IMR-90 (cell line): Measurements from ENCODE around the gene NT5E. TPM values are rescaled to one million over a fixed set of nuclear protein-coding genes. Genes with fewer than 3 reads are reported as not detected.

Experiments
- ATAC-seq: fragments of 200-7000 bp; cut with Tn5 transposase; 2 replicates; pipeline ENCODE4 v1.9.1; 2020; ENCODE audit warnings: low read depth, mild to moderate bottlenecking, moderate library complexity
- BruUV-seq: library from RNA; stranded (reverse); fragments of 400-500 nt; replicated peaks from 2 replicates; lab custom pipeline; 2021; lab: Mats Ljungman, UMichigan
- CTCF ChIA-PET: fragments of 300-600 bp; formaldehyde crosslinking; extraction: SDS; loops from one replicate; lab custom pipeline; 2021; ENCODE audit warnings: antibody characterized with exemption; lab: Yijun Ruan, JAX
- POLR2A ChIA-PET: fragments of 300-600 bp; sonication (Branson Sonifier 250); formaldehyde crosslinking; loops from one replicate; lab custom pipeline; 2022; ENCODE audit warnings: antibody characterized with exemption; ENCODE audit not compliant: unreplicated experiment; lab: Charles Lee
- DNase-seq: peaks from one replicate; pipeline ENCODE4 v3.0.0; 2013
- H2AFZ ChIP-seq: replicated peaks from 2 replicates; pipeline ENCODE3; 2013; ENCODE audit warnings: low read length, mild to moderate bottlenecking; ENCODE audit not compliant: poor library complexity
- H2AK5ac ChIP-seq: 2 replicates; pipeline ENCODE4 v1.6.1; 2013; ENCODE audit warnings: low read depth, low read length, inconsistent platforms
- H2AK9ac ChIP-seq: replicated peaks from 2 replicates; pipeline ENCODE3; 2013; ENCODE audit warnings: mild to moderate bottlenecking, low read depth, low read length, moderate library complexity; ENCODE audit not compliant: poor library complexity
- H2BK120ac ChIP-seq: 2 replicates; pipeline ENCODE4 v1.6.1; 2013; ENCODE audit warnings: low read depth, low read length, inconsistent platforms
- H2BK15ac ChIP-seq: 3 replicates; pipeline ENCODE4 v1.6.1; 2013; ENCODE audit warnings: low read depth, low read length, inconsistent platforms
- H2BK20ac ChIP-seq: 2 replicates; pipeline ENCODE4 v1.6.1; 2013; ENCODE audit warnings: low read depth, mild to moderate bottlenecking, inconsistent platforms, low read length, moderate library complexity
- H2BK5ac ChIP-seq: 2 replicates; pipeline ENCODE4 v1.6.1; 2013; ENCODE audit warnings: mild to moderate bottlenecking, low read depth, low read length, inconsistent platforms; ENCODE audit not compliant: poor library complexity, severe bottlenecking
- H3K14ac ChIP-seq: replicated peaks from 2 replicates; pipeline ENCODE4 v1.6.1; 2013; ENCODE audit warnings: low read depth, low read length, inconsistent platforms
- H3K18ac ChIP-seq: 2 replicates; pipeline ENCODE4 v1.6.1; 2013; ENCODE audit warnings: low read depth, low read length, control low read depth
- H3K23ac ChIP-seq: 2 replicates; pipeline ENCODE4 v1.6.1; 2013; ENCODE audit warnings: low read depth, low read length, inconsistent platforms
- H3K27ac ChIP-seq: 2 replicates; pipeline ENCODE4 v1.5.1; 2013; ENCODE audit warnings: mild to moderate bottlenecking, control low read depth, low read length; ENCODE audit not compliant: insufficient read depth
- H3K27me3 ChIP-seq: 2 replicates; pipeline ENCODE4 v1.6.1; 2013; ENCODE audit warnings: low read length; ENCODE audit not compliant: control insufficient read depth, insufficient read depth
- H3K36me3 ChIP-seq: 2 replicates; pipeline ENCODE4 v1.6.1; 2013; ENCODE audit warnings: low read length, mixed read lengths; ENCODE audit not compliant: control insufficient read depth, insufficient read depth
- H3K4ac ChIP-seq: 2 replicates; pipeline ENCODE4 v1.6.1; 2013; ENCODE audit warnings: low read depth, low read length, inconsistent platforms
- H3K4me1 ChIP-seq: 2 replicates; pipeline ENCODE4 v1.6.1; 2013; ENCODE audit warnings: low read length, mixed read lengths; ENCODE audit not compliant: control insufficient read depth, insufficient read depth
- H3K4me2 ChIP-seq: 2 replicates; pipeline ENCODE4 v1.6.1; 2013; ENCODE audit warnings: low read depth, mild to moderate bottlenecking, control low read depth, low read length, moderate library complexity
- H3K4me3 ChIP-seq: 2 replicates; pipeline ENCODE4 v1.5.1; 2013; ENCODE audit warnings: low read depth, mild to moderate bottlenecking, control low read depth, low read length, moderate library complexity; ENCODE audit not compliant: insufficient read depth
- H3K56ac ChIP-seq: 2 replicates; pipeline ENCODE4 v1.6.1; 2013; ENCODE audit warnings: low read length, inconsistent platforms; ENCODE audit not compliant: insufficient read depth; ENCODE audit errors: extremely low read depth
- H3K79me1 ChIP-seq, 2 experiments: 2 replicates each; pipeline ENCODE4 v1.6.1; 2013; ENCODE audit warnings: low read length in 2 of 2, inconsistent platforms in 1 of 2, low read depth in 1 of 2
- H3K9ac ChIP-seq: 2 replicates; pipeline ENCODE4 v1.6.1; 2013; ENCODE audit warnings: low read depth, low read length, control low read depth
- H3K9me1 ChIP-seq: 2 replicates; pipeline ENCODE4 v1.6.1; 2013; ENCODE audit warnings: low read length, inconsistent platforms; ENCODE audit not compliant: insufficient read depth
- H3K9me3 ChIP-seq: 2 replicates; pipeline ENCODE4 v1.6.1; 2013; ENCODE audit warnings: low read length; ENCODE audit not compliant: control insufficient read depth, insufficient read depth
- H4K20me1 ChIP-seq: 2 replicates; pipeline ENCODE4 v1.6.1; 2013; ENCODE audit warnings: low read length, inconsistent platforms; ENCODE audit not compliant: insufficient read depth
- H4K5ac ChIP-seq: 2 replicates; pipeline ENCODE4 v1.6.1; 2013; ENCODE audit warnings: mild to moderate bottlenecking, low read depth, low read length, control low read depth
- H4K8ac ChIP-seq, 2 experiments: 2 replicates each; pipeline ENCODE4 v1.6.1; 2013; ENCODE audit warnings: low read depth in 2 of 2, low read length in 2 of 2, control low read depth in 1 of 2, inconsistent platforms in 1 of 2
- H4K91ac ChIP-seq: 2 replicates; pipeline ENCODE4 v1.6.1; 2013; ENCODE audit warnings: low read depth, low read length, inconsistent platforms; ENCODE audit not compliant: insufficient read depth
- CEBPB ChIP-seq: IDR thresholded peaks from 2 replicates; pipeline ENCODE4 v1.6.1; 2012; ENCODE audit warnings: low read depth, low read length, improper control_type of control experiment
- RFX5 ChIP-seq: IDR thresholded peaks from 2 replicates; pipeline ENCODE4 v1.8.0; 2012; ENCODE audit warnings: low read depth, mild to moderate bottlenecking, low read length, moderate library complexity
- WGBS, 2 experiments: methylation state at CpG; one replicate each; pipeline versions ENCODE4 v1.1.5 to v1.1.7; 2013; ENCODE audit warnings: missing lambda C conversion rate in 2 of 2; ENCODE audit not compliant: insufficient read length in 1 of 2; ENCODE audit errors: extremely low coverage in 2 of 2; 5-methylcytosine and 5-hydroxymethylcytosine counted together
- dilution Hi-C: fragments of 300-500 bp; cut with HindIII; formaldehyde crosslinking; loops from one replicate; pipeline ENCODE4 v1.14.3; 2018; ENCODE audit warnings: low sequenced_read_pairs; ENCODE audit not compliant: unreplicated experiment
- in situ Hi-C: fragments of 300-500 bp; cut with MboI; formaldehyde crosslinking; loops from 3 replicates; pipeline ENCODE4 v1.14.3; 2019; ENCODE audit warnings: low sequenced_read_pairs, inconsistent platforms, mixed read lengths
- intact Hi-C: fragments of 100-400 bp; cut with micrococcal nuclease; formaldehyde crosslinking; loops from 2 replicates; pipeline ENCODE4 v1.10.0; 2022
- polyA plus RNA-seq, 3 experiments: library from polyadenylated mRNA; depleted of rRNA; stranded (reverse); fragments of >200 nt; gene quantifications; 2 replicates each; pipeline ENCODE4 v1.2.3, GENCODE V29; 2012; ENCODE audit warnings: low replicate concordance in 1 of 3
- total RNA-seq: library from RNA; depleted of rRNA; stranded (reverse); fragments of >200 nt; gene quantifications from 2 replicates; pipeline ENCODE4 v1.2.3, GENCODE V29; 2012

The NT5E gene
- total and polyA plus RNA-seq, 2 of the 4 experiments (the other 2 are of a cell fraction) = 153 to 280 TPM

DNA sequence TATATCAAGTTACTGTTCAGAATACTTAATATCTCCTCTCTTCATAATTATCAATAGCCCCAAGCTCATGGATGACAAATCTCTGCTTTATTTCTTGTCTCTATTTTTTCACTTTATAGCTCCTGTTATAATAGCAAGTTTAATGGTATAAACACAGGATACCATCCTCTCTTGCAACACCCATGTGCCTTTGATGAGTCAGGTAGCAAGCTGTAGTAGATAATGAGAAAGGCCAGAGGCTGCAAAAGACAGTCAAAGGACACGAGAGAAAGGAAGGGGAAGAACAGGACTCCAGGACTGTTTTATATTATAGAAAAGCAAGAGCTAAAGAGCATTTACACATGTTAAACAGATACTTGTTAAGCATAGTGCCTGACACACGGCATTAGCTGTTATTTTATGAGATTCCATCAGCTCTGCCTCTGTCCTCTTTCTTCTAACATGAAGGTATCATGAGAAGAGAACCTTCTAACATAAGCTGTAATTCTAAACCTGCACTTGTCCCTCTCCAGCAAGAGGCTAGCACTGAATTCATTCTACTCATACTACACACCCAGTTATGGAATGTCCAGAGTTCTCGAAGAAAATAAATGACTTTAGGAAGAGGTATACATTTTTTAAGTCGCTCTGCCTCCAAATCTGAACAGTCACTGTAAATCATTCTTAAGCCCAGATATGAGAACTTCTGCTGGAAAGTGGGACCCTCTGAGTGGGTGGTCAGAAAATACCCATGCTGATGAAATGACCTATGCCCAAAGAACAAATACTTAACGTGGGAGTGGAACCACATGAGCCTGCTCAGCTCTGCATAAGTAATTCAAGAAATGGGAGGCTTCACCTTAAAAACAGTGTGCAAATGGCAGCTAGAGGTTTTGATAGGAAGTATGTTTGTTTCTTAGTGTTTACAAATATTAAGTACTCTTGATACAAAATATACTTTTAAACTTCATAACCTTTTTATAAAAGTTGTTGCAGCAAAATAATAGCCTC lies 45.0 kb downstream of the NT5E start:
- no peak overlapping the region for H2BK120ac ChIP-seq
- H3K14ac ChIP-seq = no peak overlapping the region
- H3K18ac ChIP-seq = no peak overlapping the region
- no peaks in the 10 kb centered on the region for H3K9me3 ChIP-seq
- TSS peak; percentile 93 for BruUV-seq
- ChIA-PET CTCF (interaction anchor here (0.6 to 3.2 kb wide), 3 partner anchors 12 to 140 kb away, joined by 3 to 12 read pairs (median 3); no protein-coding TSS in a partner anchor), POLR2A (no interaction called here)
- no peak overlapping the region for H3K4me2 ChIP-seq
- H4K20me1 ChIP-seq = no peaks in the 10 kb centered on the region
- H3K36me3 ChIP-seq = peaks cover 24% of the 10 kb centered on the region
- TF ChIP-seq RFX5 (no peak), CEBPB (peak; percentile 90)
- H3K56ac ChIP-seq = no peak overlapping the region
- no peak overlapping the region for H2AK9ac ChIP-seq
- H3K4me3 ChIP-seq = no peak overlapping the region
- no peak overlapping the region for H4K8ac ChIP-seq
- H4K5ac ChIP-seq = no peak overlapping the region
- no peak overlapping the region for H4K91ac ChIP-seq
- dilution Hi-C loops = no loop called here
- peak; percentile 66 for DNase-seq
- H3K9ac ChIP-seq = no peak overlapping the region
- WGBS, 2 experiments = no CpG with 5 or more reads among the region's 5 CpGs
- no peak overlapping the region for H3K23ac ChIP-seq
- H2AK5ac ChIP-seq = no peak overlapping the region
- no peaks in the 10 kb centered on the region for H3K27me3 ChIP-seq
- H2BK15ac ChIP-seq = no peak overlapping the region
- ATAC-seq = peak; percentile 31
- H3K4me1 ChIP-seq = peaks cover 4% of the 10 kb centered on the region
- no peak overlapping the region for H3K4ac ChIP-seq
- H2BK20ac ChIP-seq = no peak overlapping the region
- H3K9me1 ChIP-seq = 0 out of 2 replicates have a peak, but pooled peaks cover 10% of the 10 kb centered on the region
- peaks cover 3 to 6% of the 10 kb centered on the region in 2 experiments; a peak in 2 of 4 replicates for H3K79me1 ChIP-seq
- H3K27ac ChIP-seq = no peak overlapping the region
- intact Hi-C loops = no loop called here
- no peak overlapping the region for H2AFZ ChIP-seq
- H2BK5ac ChIP-seq = peak overlapping the region; percentile 47
- in situ Hi-C loops = no loop called here
